ENCODE data around the gene CCL20. TPM values are rescaled to one million over a fixed set of nuclear protein-coding genes. Genes with fewer than 3 reads are reported as not detected.

The CCL20 gene
- total and polyA plus RNA-seq, 2 donors (not counting 3 experiments of a cell fraction or from before 2014, with no cell fraction given): 0.32 TPM; not detected in 1

DNA sequence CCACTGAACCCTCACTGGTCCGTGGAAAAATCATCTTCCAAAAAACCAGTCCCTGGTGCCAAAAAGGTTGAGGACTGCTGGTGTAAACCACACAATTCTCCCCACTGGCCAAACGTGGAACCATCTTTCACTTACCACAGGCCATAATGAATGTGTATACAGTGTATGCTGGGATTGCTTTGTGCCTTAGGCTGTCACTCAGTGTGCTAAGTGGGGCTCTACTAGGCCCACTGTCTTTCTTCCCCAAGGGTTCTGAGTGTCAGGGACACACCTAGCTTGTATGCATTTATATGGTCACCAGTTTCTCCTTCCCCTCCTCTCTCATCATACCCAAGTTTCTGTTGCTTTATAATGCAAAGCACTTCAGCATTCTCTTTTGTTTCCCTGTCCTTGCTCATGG lies 40.7 kb upstream of the CCL20 start:
- Histone ChIP-seq H3K9me1 (replicated peaks; ENCODE audit: control insufficient read depth, extremely low read depth, insufficient read depth, low read length) (no peaks in the 10 kb centered on the region), H3K36me3 (ENCODE audit: control insufficient read depth in 2 of 2, extremely low read depth in 1 of 2, insufficient read depth in 2 of 2, low read length in 2 of 2) (no peaks in the 10 kb centered on the region), H3K4me2 (ENCODE audit: insufficient read depth, low read length) (no peak overlapping the region), H3K27me3 (ENCODE audit: control insufficient read depth in 2 of 2, insufficient read depth in 2 of 2, low read length in 2 of 2) (no peaks in the 10 kb centered on the region), H3K27ac (ENCODE audit: insufficient read depth, low read depth, low read length) (no peak overlapping the region), H3K9ac (replicated peaks; ENCODE audit: extremely low read depth, insufficient read depth, low read length) (no peak overlapping the region), H3K79me2 (ENCODE audit: control insufficient read depth, insufficient read depth, low read length) (no peaks in the 10 kb centered on the region), H3K9me3 (replicated peaks; ENCODE audit: control insufficient read depth, insufficient read depth, low read length) (no peaks in the 10 kb centered on the region), H2AFZ (ENCODE audit: low read depth, low read length) (peak overlapping the region; percentile 28), H4K20me1 (replicated peaks; ENCODE audit: control insufficient read depth, extremely low read depth, insufficient read depth, low read length) (no peaks in the 10 kb centered on the region), H3K4me3 (replicated peaks in 1 of 3; ENCODE audit: insufficient read depth in 1 of 3, low read depth in 1 of 3, low read length in 3 of 3) (no peak overlapping the region), H3K4me1 (ENCODE audit: control insufficient read depth, extremely low read depth, insufficient read depth, low read length) (no peaks in the 10 kb centered on the region)
- DNase-seq (ENCODE audit: low read depth, low spot score) (no peak), FAIRE-seq (no peak)
- CTCF ChIA-PET: interaction anchor here (1.4 to 4.0 kb wide), 4 partner anchors 83 to 113 kb away, joined by 6 to 69 read pairs (median 6); partner anchors contain the start of gene DAW1
- no peak for TF ChIP-seq MYC (IDR thresholded peaks at IDR 0.05; ENCODE audit: low read depth, low read length)
- TF ChIP-seq GATA2 (IDR thresholded peaks at IDR 0.05; ENCODE audit: insufficient read depth, insufficient read length, low read depth, low read length): no peak
- TF ChIP-seq JUN (IDR thresholded peaks at IDR 0.05; ENCODE audit: borderline replicate concordance, insufficient read depth, insufficient read length, low read depth): no peak
- TF ChIP-seq FOS (IDR thresholded peaks at IDR 0.05; ENCODE audit: borderline replicate concordance, insufficient read depth, low read length): no peak
- TF ChIP-seq POLR2AphosphoS5 (IDR thresholded peaks at IDR 0.05; ENCODE audit: insufficient read depth, low read depth, low read length): no peak
- TF ChIP-seq, protein P1, sequence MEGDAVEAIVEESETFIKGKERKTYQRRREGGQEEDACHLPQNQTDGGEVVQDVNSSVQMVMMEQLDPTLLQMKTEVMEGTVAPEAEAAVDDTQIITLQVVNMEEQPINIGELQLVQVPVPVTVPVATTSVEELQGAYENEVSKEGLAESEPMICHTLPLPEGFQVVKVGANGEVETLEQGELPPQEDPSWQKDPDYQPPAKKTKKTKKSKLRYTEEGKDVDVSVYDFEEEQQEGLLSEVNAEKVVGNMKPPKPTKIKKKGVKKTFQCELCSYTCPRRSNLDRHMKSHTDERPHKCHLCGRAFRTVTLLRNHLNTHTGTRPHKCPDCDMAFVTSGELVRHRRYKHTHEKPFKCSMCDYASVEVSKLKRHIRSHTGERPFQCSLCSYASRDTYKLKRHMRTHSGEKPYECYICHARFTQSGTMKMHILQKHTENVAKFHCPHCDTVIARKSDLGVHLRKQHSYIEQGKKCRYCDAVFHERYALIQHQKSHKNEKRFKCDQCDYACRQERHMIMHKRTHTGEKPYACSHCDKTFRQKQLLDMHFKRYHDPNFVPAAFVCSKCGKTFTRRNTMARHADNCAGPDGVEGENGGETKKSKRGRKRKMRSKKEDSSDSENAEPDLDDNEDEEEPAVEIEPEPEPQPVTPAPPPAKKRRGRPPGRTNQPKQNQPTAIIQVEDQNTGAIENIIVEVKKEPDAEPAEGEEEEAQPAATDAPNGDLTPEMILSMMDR (IDR thresholded peaks at IDR 0.05; ENCODE audit: extremely low read depth in 1 of 2, insufficient read depth in 1 of 2, low read depth in 1 of 2, low read length in 2 of 2): no peak
- TF ChIP-seq, protein P2, sequence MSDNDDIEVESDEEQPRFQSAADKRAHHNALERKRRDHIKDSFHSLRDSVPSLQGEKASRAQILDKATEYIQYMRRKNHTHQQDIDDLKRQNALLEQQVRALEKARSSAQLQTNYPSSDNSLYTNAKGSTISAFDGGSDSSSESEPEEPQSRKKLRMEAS (IDR thresholded peaks at IDR 0.05; ENCODE audit: insufficient read depth, insufficient read length): no peak
- no peak for TF ChIP-seq EZH2 (IDR thresholded peaks at IDR 0.05; ENCODE audit: borderline replicate concordance, low read depth, low read length, severe bottlenecking)
- TF ChIP-seq POLR2A (IDR thresholded peaks at IDR 0.05; ENCODE audit: low read depth, low read length): no peak
- intact Hi-C loops (cut with micrococcal nuclease) (no loop called here), dilution Hi-C loops (cut with MboI; ENCODE audit: extremely low pct_ligation_motif_present, low sequenced_read_pairs) (no loop called here)
- POLR2A ChIA-PET: no interaction called here
- no TSS peak for BruUV-seq (replicated peaks)
